SK-N-SH (cell line): ENCODE data around the gene AQP1. TPM values are rescaled to one million over a fixed set of nuclear protein-coding genes. Genes with fewer than 3 reads are reported as not detected.

Source experiments
- CTCF ChIA-PET: fragments of 300-600, 350-600 bp; formaldehyde crosslinking; extraction: SDS; loops from one replicate; lab custom pipeline; 2021; lab: Yijun Ruan, JAX
- POLR2A ChIA-PET: fragments of 350-600 bp; sonication (Branson Sonifier 250); formaldehyde crosslinking; extraction: SDS; loops from one replicate; lab custom pipeline; 2020; ENCODE audit warnings: antibody characterized with exemption, inconsistent platforms; lab: Yijun Ruan, JAX
- DNase-seq: peaks from one replicate; pipeline ENCODE4 v3.0.0; 2012
- H2AFZ ChIP-seq: fragments of 200-600 bp; sonication (generic); 2 replicates; pipeline ENCODE4 v1.8.1; 2016; ENCODE audit warnings: antibody characterized with exemption, mild to moderate bottlenecking, low read depth
- H3F3A ChIP-seq: fragments of 200-600 bp; sonication (generic); replicated peaks from 2 replicates; pipeline ENCODE3; 2016; ENCODE audit warnings: antibody characterized with exemption, mild to moderate bottlenecking; ENCODE audit not compliant: insufficient read depth
- H3K27ac ChIP-seq, 2 experiments: fragments of 200-500 bp in 1 of 2; fragments of 200-600 bp in 1 of 2; sonication (Bioruptor generic) in 1 of 2; sonication (generic), shearing (Covaris generic) in 1 of 2; 2 replicates each; pipeline versions ENCODE4 v1.5.1 to v1.6.1; 2014 to 2016; ENCODE audit warnings: low read depth in 2 of 2, inconsistent platforms in 1 of 2, low read length in 1 of 2, mild to moderate bottlenecking in 1 of 2, mixed read lengths in 1 of 2
- H3K27me3 ChIP-seq: fragments of 200-600 bp; sonication (generic), shearing (Covaris generic); 2 replicates; pipeline ENCODE4 v1.6.1; 2016; ENCODE audit warnings: mixed run types; ENCODE audit not compliant: insufficient read depth
- H3K36me3 ChIP-seq, 2 experiments: fragments of 200-500 bp in 1 of 2; fragments of 200-600 bp in 1 of 2; sonication (Bioruptor generic) in 1 of 2; sonication (generic) in 1 of 2; replicated peaks in 1 of 2; 2 replicates each; pipeline versions ENCODE3 to v1.5.1; 2014 to 2016; ENCODE audit warnings: low read length in 1 of 2, mild to moderate bottlenecking in 1 of 2; ENCODE audit not compliant: insufficient read depth in 2 of 2, control insufficient read depth in 1 of 2
- H3K4me1 ChIP-seq, 2 experiments: fragments of 200-500 bp in 1 of 2; fragments of 200-600 bp in 1 of 2; sonication (Bioruptor generic) in 1 of 2; sonication (generic), shearing (Covaris generic) in 1 of 2; 2 replicates each; pipeline versions ENCODE4 v1.5.1 to v1.6.1; 2014 to 2016; ENCODE audit warnings: low read depth in 1 of 2, low read length in 1 of 2, mixed run types in 1 of 2; ENCODE audit not compliant: insufficient read depth in 2 of 2, control insufficient read depth in 1 of 2
- H3K4me2 ChIP-seq: fragments of 200-600 bp; sonication (generic), shearing (Covaris generic); 2 replicates; pipeline ENCODE4 v1.6.1; 2017; ENCODE audit warnings: mixed run types
- H3K4me3 ChIP-seq, 2 experiments: fragments of 200-500 bp in 1 of 2; fragments of 200-600 bp in 1 of 2; sonication (Bioruptor generic) in 1 of 2; sonication (generic), shearing (Covaris generic) in 1 of 2; 2 replicates each; pipeline versions ENCODE4 v1.5.1 to v1.8.1; 2014 to 2016; ENCODE audit warnings: low read depth in 2 of 2, inconsistent platforms in 1 of 2, low read length in 1 of 2, mild to moderate bottlenecking in 1 of 2, mixed read lengths in 1 of 2, moderate library complexity in 1 of 2
- H3K79me2 ChIP-seq: fragments of 200-600 bp; sonication (generic); 2 replicates; pipeline ENCODE4 v1.8.1; 2017; ENCODE audit warnings: mild to moderate bottlenecking; ENCODE audit not compliant: insufficient read depth
- H3K9ac ChIP-seq: fragments of 200-600 bp; sonication (generic); 2 replicates; pipeline ENCODE4 v1.6.1; 2017; ENCODE audit warnings: mixed run types
- H3K9me2 ChIP-seq: fragments of 200-600 bp; sonication (generic); 2 replicates; pipeline ENCODE4 v1.6.1; 2017; ENCODE audit warnings: mixed run types
- H3K9me3 ChIP-seq: fragments of 200-600 bp; sonication (generic); 2 replicates; pipeline ENCODE4 v1.6.1; 2017; ENCODE audit warnings: mixed run types, mild to moderate bottlenecking, moderate library complexity
- H4K20me1 ChIP-seq: fragments of 200-600 bp; sonication (generic); 2 replicates; pipeline ENCODE4 v1.6.1; 2017; ENCODE audit warnings: mild to moderate bottlenecking, mixed run types; ENCODE audit not compliant: insufficient read depth
- CHD2 ChIP-seq: fragments of 150-350 bp; IDR thresholded peaks from 2 replicates; pipeline ENCODE4 v1.6.1; 2018; ENCODE audit warnings: low read length; ENCODE audit not compliant: partially characterized antibody
- CTCF ChIP-seq: fragments of 200-600 bp; sonication (generic); IDR thresholded peaks from 2 replicates; pipeline ENCODE4 v1.6.1; 2017; ENCODE audit warnings: antibody characterized with exemption, mild to moderate bottlenecking, moderate library complexity
- EZH2phosphoT487 ChIP-seq: fragments of 200-600 bp; sonication (generic); IDR thresholded peaks from 2 replicates; pipeline ENCODE4 v1.6.1; 2017; ENCODE audit warnings: low read depth, mixed run types, mild to moderate bottlenecking, antibody characterized with exemption, moderate library complexity, borderline replicate concordance
- FOXJ3 ChIP-seq: sonication (generic); formaldehyde crosslinking; IDR thresholded peaks from 2 replicates; pipeline ENCODE4 v1.5.1; 2020; ENCODE audit warnings: mild to moderate bottlenecking, missing genetic modification reagents
- GABPA ChIP-seq: IDR thresholded peaks from 2 replicates; pipeline ENCODE4 v1.4.0; 2012; ENCODE audit warnings: low read depth, mild to moderate bottlenecking
- MAX ChIP-seq: IDR thresholded peaks from 2 replicates; pipeline ENCODE4 v1.4.0; 2012; ENCODE audit warnings: low read depth
- MEF2A ChIP-seq: IDR thresholded peaks from 2 replicates; pipeline ENCODE4 v1.4.0; 2012; ENCODE audit warnings: low read depth, borderline replicate concordance
- NFIC ChIP-seq: IDR thresholded peaks from 2 replicates; pipeline ENCODE4 v1.4.0; 2012; ENCODE audit warnings: borderline replicate concordance
- RCOR1 ChIP-seq: fragments of 150-350 bp; IDR thresholded peaks from 2 replicates; pipeline ENCODE4 v1.6.1; 2017; ENCODE audit warnings: antibody characterized with exemption, low read length
- RXRA ChIP-seq: IDR thresholded peaks from 2 replicates; pipeline ENCODE4 v1.4.0; 2012; ENCODE audit warnings: low read depth, mild to moderate bottlenecking, borderline replicate concordance
- SIN3A ChIP-seq: IDR thresholded peaks from 2 replicates; pipeline ENCODE4 v1.6.1; 2012; ENCODE audit warnings: low read depth, mild to moderate bottlenecking, low read length, moderate library complexity, borderline replicate concordance
- USF1 ChIP-seq: IDR thresholded peaks from 2 replicates; pipeline ENCODE4 v1.4.0; 2012; ENCODE audit warnings: low read depth, borderline replicate concordance
- USF2 ChIP-seq: fragments of 150-350 bp; IDR thresholded peaks from 2 replicates; pipeline ENCODE4 v1.6.1; 2017; ENCODE audit warnings: antibody characterized with exemption, low read length, low read depth, borderline replicate concordance
- ZBTB33 ChIP-seq: IDR thresholded peaks from 2 replicates; pipeline ENCODE4 v1.4.0; 2012; ENCODE audit warnings: low read depth, borderline replicate concordance
- WGBS: methylation state at CpG from one replicate; pipeline ENCODE4 v1.1.6; 2017; ENCODE audit warnings: low lambda C conversion rate; 5-methylcytosine and 5-hydroxymethylcytosine counted together
- polyA plus RNA-seq, 3 experiments: library from polyadenylated mRNA; depleted of rRNA; stranded (reverse); fragments of >200 nt; gene quantifications; 2 replicates each; pipeline ENCODE4 v1.2.3, GENCODE V29; 2012

The AQP1 gene
- polyA plus RNA-seq, 1 of the 3 experiments (the other 2 are of a cell fraction), result 1.7 TPM

GRCh38 chr7:30896036-30896435 is 15.6 kb upstream of the AQP1 start:
- no peak overlapping the region for H3K4me2 ChIP-seq
- H3K9ac ChIP-seq, result no peak overlapping the region
- no peak overlapping the region for H2AFZ ChIP-seq
- H3K9me3 ChIP-seq, result no peaks in the 10 kb centered on the region
- POLR2A ChIA-PET, result interaction anchor here (1.0 kb wide), 1 partner anchor 19 kb away, joined by 3 read pairs; no protein-coding TSS in a partner anchor
- no peak for DNase-seq
- no peaks in the 10 kb centered on the region for H3K79me2 ChIP-seq
- H3K4me1 ChIP-seq, result peaks cover 0 to 13% of the 10 kb centered on the region in 2 experiments; a peak in 1 of 4 replicates
- no peaks in the 10 kb centered on the region for H4K20me1 ChIP-seq
- CTCF ChIA-PET, result interaction anchor here (0.7 to 6.5 kb wide), 4 partner anchors 14 to 511 kb away, joined by 3 to 25 read pairs (median 4); no protein-coding TSS in a partner anchor
- H3F3A ChIP-seq, result no peaks in the 10 kb centered on the region
- H3K27ac ChIP-seq, result no peak overlapping the region
- 95% methylated on average over 9 of the region's 9 CpGs for WGBS
- no peaks in the 10 kb centered on the region for H3K27me3 ChIP-seq
- no peak overlapping the region for H3K4me3 ChIP-seq
- TF ChIP-seq GABPA (no peak), MEF2A (no peak), RCOR1 (no peak), EZH2phosphoT487 (no peak), ZBTB33 (no peak), FOXJ3 (CRISPR knock-in tag) (no peak), USF1 (no peak), CTCF (no peak), CHD2 (no peak), SIN3A (no peak), NFIC (no peak), MAX (no peak), USF2 (no peak), RXRA (no peak)
- TF ChIP-seq, all 33 proteins: peak for 0
- Histone ChIP-seq H3K9me2 (no peaks in the 10 kb centered on the region), H3K36me3 (no peaks in the 10 kb centered on the region)
